Measurements from ENCODE around the gene IL37. TPM values are rescaled to one million over a fixed set of nuclear protein-coding genes. Genes with fewer than 3 reads are reported as not detected.

The IL37 gene
- not detected in 2 replicates for total RNA-seq

GRCh38 chr2:112910865-112911264, at the start of gene IL37:
IL37 (plus strand) TSS chr2:112911165; CDS start chr2:112913013, 1,848 bp downstream.

Other genes starting within 250 kb of the IL37 start
- 0.12 TPM in 1 of 2 replicates, not detected in the other for gene NT5DC4, start 190.1 kb upstream of the IL37 start, total RNA-seq
- 0.81 and 1.9 TPM in 2 replicates for gene CKAP2L, start 146.6 kb upstream of the IL37 start, total RNA-seq
- 0.05 TPM in 1 of 2 replicates, not detected in the other for gene IL1A, start 126.7 kb upstream of the IL37 start, total RNA-seq
- gene IL1B, start 74.4 kb upstream of the IL37 start, total RNA-seq = 0.25 and 0.44 TPM in 2 replicates
- gene IL36G, start 66.8 kb downstream of the IL37 start, total RNA-seq = not detected in 2 replicates
- not detected in 2 replicates for gene IL36A, start 94.3 kb downstream of the IL37 start, total RNA-seq
- gene IL36B, start 141.7 kb downstream of the IL37 start, total RNA-seq = not detected in 2 replicates
- not detected in 2 replicates for gene IL36RN, start 148.0 kb downstream of the IL37 start, total RNA-seq
- not detected in 2 replicates for gene IL1F10, start 156.8 kb downstream of the IL37 start, total RNA-seq
- gene IL1RN, start 216.4 kb downstream of the IL37 start, total RNA-seq = not detected in 2 replicates